ENCODE measurements around the gene GAPDH. TPM values are rescaled to one million over a fixed set of nuclear protein-coding genes. Genes with fewer than 3 reads are reported as not detected.
"Not testable (repeated sequence)": the region's sequence is repeated elsewhere in the genome, so short reads cannot be mapped to it uniquely, and the experiment has no call there.

Gene GAPDH
- total RNA-seq, 1 donor from 2014 or later = 1,145 TPM

DNA sequence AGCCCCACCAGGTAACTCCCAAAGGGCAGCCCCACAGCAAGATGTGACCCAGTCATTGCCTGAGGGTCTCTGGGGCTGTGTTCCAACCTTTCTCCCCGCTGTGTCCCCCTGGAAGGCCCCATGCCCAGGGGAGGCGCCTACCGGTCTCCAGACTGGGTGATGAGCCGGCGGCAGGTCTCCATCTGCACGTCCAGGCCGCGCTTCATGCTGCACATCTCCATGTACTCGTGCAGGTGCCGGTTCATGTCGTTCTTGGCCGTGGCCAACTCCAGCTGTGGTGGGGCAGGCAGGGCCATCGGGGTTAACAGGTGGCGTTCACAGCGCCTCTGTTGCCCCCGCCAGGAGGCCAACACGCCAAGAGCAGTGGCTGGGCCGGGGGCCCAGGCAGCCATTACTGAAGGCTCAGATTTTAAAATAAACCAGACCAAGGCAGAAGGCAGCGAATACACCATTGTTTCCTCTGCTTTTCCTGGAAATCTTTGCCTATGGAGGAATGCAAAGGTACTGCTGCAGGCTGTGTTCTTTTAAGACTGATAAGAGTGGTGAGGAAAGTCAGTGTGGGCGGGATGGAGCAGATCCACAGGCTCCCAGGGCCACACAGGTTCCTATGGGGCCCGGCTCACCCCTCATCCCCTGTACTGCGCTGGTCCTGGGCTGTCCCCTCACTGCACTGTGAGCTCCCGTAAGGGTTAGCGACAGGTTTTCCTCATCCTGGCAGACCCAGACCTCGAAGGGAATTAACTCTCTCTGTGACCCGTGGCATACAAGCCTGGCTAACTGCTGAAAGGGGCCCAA, 7.3 kb downstream of the GAPDH start:
- ATAC-seq (peak; percentile 9), DNase-seq (ENCODE audit: low spot score) (no peak)

- DNase-seq (ENCODE audit: low spot score) (peak; percentile 87), ATAC-seq (peak; percentile 86)
Measured at GRCh38 chr12:6542209-6543009, 8.1 kb downstream of the GAPDH start.

GRCh38 chr12:6546016-6546415, 11.7 kb downstream of the GAPDH start:
- DNase-seq (ENCODE audit: low spot score) (no peak), ATAC-seq (no peak)

DNA sequence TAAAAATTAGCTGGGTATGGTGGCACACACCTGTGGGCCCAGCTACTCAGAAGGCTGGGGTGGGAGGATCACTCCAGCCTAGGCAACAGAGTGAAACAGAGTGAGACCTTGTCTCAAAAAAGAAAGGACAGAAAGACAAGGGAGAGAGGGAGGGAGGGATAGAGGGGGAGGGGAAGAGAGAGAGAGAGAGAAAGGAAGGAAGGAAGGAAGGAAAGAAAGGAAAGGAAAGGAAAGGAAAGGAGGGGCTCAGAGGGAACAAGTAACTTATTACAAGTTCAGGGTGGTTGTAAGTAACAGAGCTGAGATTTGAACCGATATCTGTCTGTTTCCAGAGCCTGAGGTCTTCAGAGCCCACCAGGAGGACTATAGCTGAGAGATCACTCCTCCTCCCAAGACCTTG, 13.2 kb downstream of the GAPDH start:
- ATAC-seq = no peak
- DNase-seq (ENCODE audit: low spot score) = no peak

GRCh38 chr12:6547987-6548386, 13.7 kb downstream of the GAPDH start:
- no peak for DNase-seq (ENCODE audit: low spot score)
- ATAC-seq = no peak

DNA sequence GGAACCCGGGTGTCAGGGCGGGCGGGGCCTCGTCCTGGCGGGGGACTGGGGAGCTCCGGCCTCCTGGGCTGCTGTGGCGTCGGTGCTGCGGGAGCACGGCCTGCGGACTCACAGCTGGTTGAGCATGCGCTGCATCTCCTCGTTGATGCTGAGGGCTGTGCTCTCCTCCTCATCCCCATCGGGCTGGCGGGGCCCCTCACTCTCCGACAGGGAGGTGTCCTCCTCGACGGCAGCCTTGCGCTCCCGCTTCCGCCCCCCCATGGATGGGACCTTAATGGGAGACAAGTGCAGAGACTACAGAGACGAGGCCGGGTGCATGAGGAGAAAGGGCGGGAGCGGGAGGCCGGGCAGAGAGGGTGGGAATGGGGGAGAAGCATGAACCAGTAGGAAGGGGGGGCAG, 14.2 kb downstream of the GAPDH start:
- no peak for DNase-seq (ENCODE audit: low spot score)
- ATAC-seq = no peak

GRCh38 chr12:6548966-6549683, 14.8 kb downstream of the GAPDH start:
- DNase-seq (ENCODE audit: low spot score) (no peak), ATAC-seq (no peak)

GRCh38 chr12:6549684-6550151, 15.4 kb downstream of the GAPDH start:
- DNase-seq (ENCODE audit: low spot score) (no peak), ATAC-seq (no peak)

- DNase-seq (ENCODE audit: low spot score) (no peak), ATAC-seq (no peak)
Measured at GRCh38 chr12:6550294-6551062, 16.2 kb downstream of the GAPDH start.

GRCh38 chr12:6551063-6551461, 16.7 kb downstream of the GAPDH start:
- ATAC-seq (no peak), DNase-seq (ENCODE audit: low spot score) (no peak)

GRCh38 chr12:6551496-6552139, 17.3 kb downstream of the GAPDH start:
- DNase-seq (ENCODE audit: low spot score) (no peak), ATAC-seq (no peak)

GRCh38 chr12:6552140-6552551, 17.8 kb downstream of the GAPDH start:
- DNase-seq (ENCODE audit: low spot score) = no peak
- ATAC-seq = no peak

DNA sequence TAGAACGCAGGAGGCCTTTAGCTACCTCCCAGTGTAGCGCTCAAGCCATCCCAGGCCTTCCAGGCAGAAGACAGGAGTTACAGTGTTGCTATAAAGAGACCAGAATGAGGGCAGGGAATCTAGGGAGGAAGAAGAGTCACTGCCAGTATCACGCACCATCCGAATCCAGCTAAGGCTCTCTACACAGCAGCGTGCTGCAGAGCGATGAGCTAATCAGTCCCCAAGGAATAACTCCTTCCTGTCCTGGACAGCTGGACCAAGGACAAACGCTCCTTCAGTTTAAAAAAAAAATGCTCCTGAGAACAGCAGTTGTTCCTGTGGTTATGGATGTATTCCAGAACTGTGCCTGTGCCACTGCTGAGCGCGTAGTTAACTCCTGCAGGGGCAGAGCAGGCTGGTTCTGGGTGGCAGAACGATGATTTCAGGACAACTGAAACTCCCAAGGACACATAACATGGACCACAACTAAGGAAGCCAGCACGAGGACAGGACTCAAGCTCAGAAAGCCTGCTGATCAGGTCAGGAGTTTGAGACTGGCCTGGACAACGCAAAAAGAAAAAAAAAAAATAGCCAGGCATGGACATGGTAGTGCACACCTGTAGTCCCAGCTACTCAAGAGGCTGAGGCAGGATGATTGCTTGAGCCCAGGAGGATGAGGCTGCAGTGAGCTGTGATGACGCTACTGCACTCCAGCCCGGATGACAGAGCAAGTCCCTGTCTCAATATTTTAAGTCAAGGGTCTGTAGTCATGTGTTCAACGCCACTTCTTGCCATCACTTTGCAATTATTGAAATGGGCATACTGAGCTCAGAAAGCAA, 18.9 kb downstream of the GAPDH start:
- no peak for DNase-seq (ENCODE audit: low spot score)
- no peak for ATAC-seq

GRCh38 chr12:6554168-6555017, 20.1 kb downstream of the GAPDH start:
- DNase-seq (ENCODE audit: low spot score) = peak; percentile 69
- ATAC-seq = peak; percentile 65

DNA sequence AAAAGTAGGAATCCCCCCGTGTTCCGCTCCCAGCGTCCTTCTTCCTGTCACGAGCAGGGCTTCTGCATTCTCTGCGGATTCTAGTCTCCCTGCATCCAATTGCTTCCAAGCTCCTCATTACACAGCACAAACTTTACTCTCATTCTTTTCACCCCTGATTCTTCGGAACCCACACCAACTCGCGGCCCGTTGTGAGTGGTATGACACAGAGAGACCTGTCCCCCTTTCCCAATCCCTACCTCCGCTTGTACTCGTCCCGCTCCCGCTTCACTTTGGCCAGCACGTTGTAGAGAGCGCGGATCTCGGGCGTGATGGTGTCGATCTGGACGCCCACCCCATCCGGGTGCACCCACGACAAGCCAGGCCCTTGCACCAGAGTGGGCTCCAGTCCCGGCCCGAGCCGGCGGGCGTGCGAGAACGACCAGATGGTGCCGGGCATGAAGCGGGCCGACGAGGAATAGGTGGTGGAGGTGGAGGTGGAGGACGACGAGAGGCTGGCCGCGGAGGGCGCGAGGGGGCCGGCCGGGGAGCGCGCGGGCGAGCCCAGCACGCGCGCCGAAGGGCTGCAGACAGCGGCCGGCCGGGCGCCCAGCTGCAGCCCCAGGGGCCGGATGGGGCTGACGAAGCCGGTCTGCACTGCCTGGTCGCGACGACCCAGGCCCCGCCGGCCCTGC, 20.8 kb downstream of the GAPDH start:
- DNase-seq (ENCODE audit: low spot score) (no peak), ATAC-seq (peak; percentile 9)

DNA sequence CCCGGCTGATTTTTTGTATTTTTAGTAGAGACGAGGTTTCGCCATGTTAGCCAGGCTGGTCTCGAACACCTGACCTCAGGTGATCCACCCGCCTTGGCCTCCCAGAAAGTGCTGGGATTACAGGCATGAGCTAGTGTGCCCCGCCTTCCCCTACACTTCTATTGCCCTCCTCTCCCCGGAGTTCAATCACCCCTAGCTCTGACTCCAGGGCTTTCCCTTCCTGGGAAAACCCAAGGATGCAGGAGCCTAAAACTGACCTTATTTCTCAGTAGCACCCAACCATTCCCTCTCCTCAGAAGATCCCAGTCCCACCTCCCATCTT, 22.1 kb downstream of the GAPDH start:
- ATAC-seq; DNase-seq (ENCODE audit: low spot score): not testable (repeated sequence)

DNA sequence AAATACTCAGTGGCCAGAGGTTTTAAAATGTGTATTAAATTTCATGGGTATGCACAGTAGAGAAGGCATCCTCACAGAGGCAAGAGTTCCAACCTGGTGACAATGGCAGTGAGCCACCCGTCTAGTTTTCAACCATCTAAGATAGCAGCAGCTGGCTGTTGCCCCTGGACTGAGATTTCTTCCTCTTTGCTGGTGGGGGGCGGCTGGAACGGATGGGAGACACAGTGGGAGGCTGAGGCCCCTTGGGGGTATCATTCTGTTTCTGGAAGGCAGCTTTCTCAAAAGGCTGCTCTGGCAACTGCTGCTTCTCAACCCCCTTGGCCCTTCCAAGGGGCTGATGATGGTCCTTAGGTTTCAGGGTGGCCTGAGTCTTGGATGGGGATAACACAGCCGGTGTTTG, 22.5 kb downstream of the GAPDH start:
- no peak for ATAC-seq
- no peak for DNase-seq (ENCODE audit: low spot score)
